Psoas muscle (tissue), 8 donors: ENCODE results near the gene RINL. TPM values are rescaled to one million over a fixed set of nuclear protein-coding genes. Genes with fewer than 3 reads are reported as not detected.
A peak's percentile ranks its signal among the peaks of the same experiment; 100 is the strongest.
"Not testable (repeated sequence)": the region's sequence is repeated elsewhere in the genome, so short reads cannot be mapped to it uniquely, and the experiment has no call there.

Experiments used
- ATAC-seq, 4 donors: fragments of 200-7000 bp; cut with Tn5 transposase; one replicate each; pipeline ENCODE4 v1.9.1; 2020; ENCODE audit warnings: moderate library complexity in 3 of 4, mild to moderate bottlenecking in 2 of 4
- DNase-seq, 2 donors: peaks; one replicate each; pipeline ENCODE4 v3.0.0-alpha.2; 2020
- H3K27ac ChIP-seq: fragments of 200-600 bp; one replicate; pipeline ENCODE4 v1.8.0; 2022
- H3K27me3 ChIP-seq, 3 donors: fragments of 200-600 bp in 1 of 3; one replicate each; pipeline versions ENCODE4 v1.6.1 to v1.8.0; 2013 to 2022; ENCODE audit warnings: low read length in 2 of 3, mild to moderate bottlenecking in 2 of 3, moderate library complexity in 1 of 3; ENCODE audit not compliant: insufficient read depth in 3 of 3
- H3K36me3 ChIP-seq, 2 donors: fragments of 200-600 bp in 1 of 2; one replicate each; pipeline versions ENCODE4 v1.6.1 to v1.8.0; 2013 to 2022; ENCODE audit warnings: low read depth in 1 of 2, mild to moderate bottlenecking in 1 of 2, moderate library complexity in 1 of 2; ENCODE audit not compliant: insufficient read depth in 1 of 2
- H3K4me1 ChIP-seq: fragments of 200-600 bp; one replicate; pipeline ENCODE4 v1.8.0; 2022
- H3K4me3 ChIP-seq: fragments of 200-600 bp; one replicate; pipeline ENCODE4 v1.8.0; 2022; ENCODE audit warnings: mild to moderate bottlenecking
- H3K9me3 ChIP-seq: fragments of 200-600 bp; one replicate; pipeline ENCODE4 v1.8.0; 2022
- WGBS, 3 donors: extraction: QIAGEN DNeasy Blood & Tissue Kit; methylation state at CpG; one replicate each; pipeline versions ENCODE4 v1.1.6 to v1.1.7; 2013; 5-methylcytosine and 5-hydroxymethylcytosine counted together
- intact Hi-C, 2 donors: fragments of 100-400 bp; cut with DNase I; formaldehyde crosslinking; loops; one replicate each; pipeline versions ENCODE4 v1.11.0 to v1.14.2; 2022
- polyA plus RNA-seq, 3 donors: library from polyadenylated mRNA; stranded (reverse); fragments of 200-250 nt; gene quantifications; one replicate each; pipeline ENCODE4 v1.2.3, GENCODE V29; 2013
- total RNA-seq, 4 donors: library from RNA; stranded (reverse); fragmentation: NEBNext Ultra II Directional in 2 of 4; extraction: Animal tissue kit (Norgen Biotek cat#: 25700) in 2 of 4; gene quantifications; one replicate each; pipeline versions ENCODE4 v1.2.1 to v1.2.4, GENCODE V29; 2021 to 2023
- TF ChIP-seq, protein P1 (sequence below): fragments of 200-600 bp; IDR thresholded peaks from one replicate; pipeline ENCODE4 v1.8.0; 2022; ENCODE audit warnings: antibody characterized with exemption
- donor health status: healthy with polysubstance abuse.
- donor health status: DM: no; HTN: no; CAD: no; lungs with moderate emphysema.
- donor health status: Bipolar disorder and iron deficiency.
- donor health status: healthy.
- donor health status: DM: yes; HTN: yes; CAD: no.
- donor health status: DM: no; HTN: no; CAD: no.
- donor health status: DM: no; HTN: no; CAD: no.
- donor health status: DM: yes; HTN: yes; CAD: no.

Gene RINL
- total and polyA plus RNA-seq, 7 donors, result 1.5 to 4.8 (median 2.2) TPM

DNA sequence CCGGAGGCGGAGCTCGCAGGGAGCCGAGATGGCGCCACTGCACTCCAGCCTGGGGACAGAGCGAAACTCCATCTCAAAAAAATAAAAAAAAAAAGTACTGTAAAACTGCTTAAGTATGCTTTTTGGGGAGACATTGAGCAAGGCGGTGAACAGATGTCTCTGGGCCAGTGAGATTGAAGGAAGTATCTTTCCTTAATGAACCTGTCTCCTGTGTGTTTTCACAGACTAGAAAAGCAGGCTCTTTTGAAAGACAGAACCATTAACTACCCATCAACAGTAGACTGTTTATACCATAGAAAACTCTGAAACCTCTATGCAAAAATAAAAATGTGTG lies 45.0 kb downstream of the RINL start:
- DNase-seq (no peak), ATAC-seq (no peak)
- TF ChIP-seq, protein P1, sequence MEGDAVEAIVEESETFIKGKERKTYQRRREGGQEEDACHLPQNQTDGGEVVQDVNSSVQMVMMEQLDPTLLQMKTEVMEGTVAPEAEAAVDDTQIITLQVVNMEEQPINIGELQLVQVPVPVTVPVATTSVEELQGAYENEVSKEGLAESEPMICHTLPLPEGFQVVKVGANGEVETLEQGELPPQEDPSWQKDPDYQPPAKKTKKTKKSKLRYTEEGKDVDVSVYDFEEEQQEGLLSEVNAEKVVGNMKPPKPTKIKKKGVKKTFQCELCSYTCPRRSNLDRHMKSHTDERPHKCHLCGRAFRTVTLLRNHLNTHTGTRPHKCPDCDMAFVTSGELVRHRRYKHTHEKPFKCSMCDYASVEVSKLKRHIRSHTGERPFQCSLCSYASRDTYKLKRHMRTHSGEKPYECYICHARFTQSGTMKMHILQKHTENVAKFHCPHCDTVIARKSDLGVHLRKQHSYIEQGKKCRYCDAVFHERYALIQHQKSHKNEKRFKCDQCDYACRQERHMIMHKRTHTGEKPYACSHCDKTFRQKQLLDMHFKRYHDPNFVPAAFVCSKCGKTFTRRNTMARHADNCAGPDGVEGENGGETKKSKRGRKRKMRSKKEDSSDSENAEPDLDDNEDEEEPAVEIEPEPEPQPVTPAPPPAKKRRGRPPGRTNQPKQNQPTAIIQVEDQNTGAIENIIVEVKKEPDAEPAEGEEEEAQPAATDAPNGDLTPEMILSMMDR, result no peak
- H3K4me3 ChIP-seq, result no peak overlapping the region
- H3K36me3 ChIP-seq, result peaks cover 0 to 53% of the 10 kb centered on the region in 2 donors
- no peaks in the 10 kb centered on the region for H3K27me3 ChIP-seq
- H3K27ac ChIP-seq, result peak overlapping the region; percentile 99
- H3K9me3 ChIP-seq, result no peaks in the 10 kb centered on the region
- WGBS, 3 donors, result 94 to 98% (median 95%) methylated on average over 7 of the region's 7 CpGs
- intact Hi-C loops, result loop anchor here (5.0 to 10.0 kb wide), 2 partner anchors 186 to 188 kb away; partner anchors contain the start of gene ACTN4 (in 2 of the 2)
- H3K4me1 ChIP-seq, result peaks cover 56% of the 10 kb centered on the region

DNA sequence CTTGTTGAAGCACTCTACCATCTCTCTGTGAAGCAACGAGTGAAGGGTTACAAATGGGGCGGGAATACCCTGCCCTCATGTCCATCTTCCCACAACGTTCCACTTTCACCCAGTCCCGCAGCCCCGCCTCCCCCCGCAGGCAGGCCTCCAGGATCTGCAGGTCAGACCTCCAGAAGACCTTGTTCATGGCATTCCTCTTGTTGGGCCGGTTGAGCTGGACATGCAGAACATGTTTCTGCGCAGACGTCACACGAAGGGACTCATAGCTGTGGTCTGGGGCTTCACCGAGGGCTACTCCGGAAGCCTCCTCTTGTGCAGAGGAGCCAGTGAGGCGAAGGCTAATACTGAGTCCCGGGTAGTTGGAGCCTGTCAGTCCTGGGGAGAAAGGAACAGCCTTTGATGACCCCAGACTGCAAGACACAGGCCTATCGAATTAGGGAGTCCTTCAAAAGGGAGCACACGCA lies 46.9 kb downstream of the RINL start:
- Histone ChIP-seq H3K4me3 (peak overlapping the region; percentile 85), H3K27me3 (no peaks in the 10 kb centered on the region), H3K36me3 (peaks cover 0 to 46% of the 10 kb centered on the region in 2 donors), H3K4me1 (peaks cover 48% of the 10 kb centered on the region), H3K9me3 (no peaks in the 10 kb centered on the region), H3K27ac (peak overlapping the region; percentile 99)
- TF ChIP-seq, protein P1, result no peak
- ATAC-seq (peak; percentile 48 to 62 (median 60)), DNase-seq (peak; percentile 81 to 87)
- WGBS, 3 donors, result 2 to 4% (median 2%) methylated on average over 16 of the region's 16 CpGs
- intact Hi-C loops, result loop anchor here (5.0 to 10.0 kb wide), 2 partner anchors 184 to 186 kb away; partner anchors contain the start of gene ACTN4 (in 2 of the 2)

DNA sequence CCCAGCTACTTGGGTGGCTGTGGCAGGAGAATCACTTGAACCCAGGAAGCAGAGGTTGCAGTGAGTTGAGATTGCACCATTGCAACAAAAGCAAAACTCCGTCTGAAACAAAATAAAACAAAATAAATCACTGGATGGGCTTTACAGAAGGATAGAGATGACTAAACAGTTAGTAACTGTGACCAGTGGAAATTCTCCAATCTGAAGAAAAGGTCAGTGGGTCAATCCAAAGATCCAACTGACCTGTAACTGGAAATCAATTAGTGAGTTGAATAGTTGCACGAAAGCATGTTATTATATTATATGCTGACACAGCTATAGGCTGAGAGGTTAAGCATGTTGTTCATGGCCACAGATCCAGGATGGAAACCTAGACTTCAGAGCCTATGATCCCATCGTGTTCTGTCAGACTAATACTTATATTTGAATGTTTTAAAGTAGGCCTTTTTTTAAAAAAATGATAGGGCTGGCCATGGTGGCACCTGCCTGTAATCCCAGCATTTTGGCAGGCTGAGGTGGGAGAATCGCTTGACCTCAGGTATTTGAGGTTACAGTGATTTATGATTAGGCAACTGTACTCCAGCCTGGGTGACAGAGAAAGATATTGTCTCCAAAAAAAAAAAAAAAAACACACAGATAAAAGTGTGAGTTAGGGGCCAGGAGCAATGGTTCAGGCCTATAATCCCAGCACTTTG lies 47.9 kb downstream of the RINL start:
- Histone ChIP-seq H3K27ac (peak overlapping the region; percentile 99), H3K4me1 (peaks cover 46% of the 10 kb centered on the region)
- WGBS, 3 donors, result 34 to 49% (median 35%) methylated on average over 4 of the region's 4 CpGs

GRCh38 chr19:38829203-38829602 lies 48.9 kb downstream of the RINL start:
- H3K9me3 ChIP-seq, intact Hi-C loops, ATAC-seq, H3K4me3 ChIP-seq, DNase-seq, H3K27me3 ChIP-seq: not testable (repeated sequence)
- Histone ChIP-seq H3K36me3 (peaks cover 0 to 50% of the 10 kb centered on the region in 2 donors), H3K27ac (peak overlapping the region; percentile 18), H3K4me1 (peaks cover 39% of the 10 kb centered on the region)
- WGBS, 3 donors, result 92 to 96% (median 93%) methylated on average over 7 of the region's 7 CpGs

More for the DNA sequence above, 47.9 kb downstream of the RINL start:
- Histone ChIP-seq H3K4me3 (peak overlapping the region; percentile 85), H3K27me3 (no peaks in the 10 kb centered on the region), H3K9me3 (no peaks in the 10 kb centered on the region), H3K36me3 (peaks cover 0 to 46% of the 10 kb centered on the region in 2 donors)
- intact Hi-C loops, result loop anchor here (5.0 to 10.0 kb wide), 2 partner anchors 183 to 185 kb away; partner anchors contain the start of gene ACTN4 (in 2 of the 2)
- DNase-seq (no peak), ATAC-seq (no peak)
- TF ChIP-seq, protein P1, result no peak

DNA sequence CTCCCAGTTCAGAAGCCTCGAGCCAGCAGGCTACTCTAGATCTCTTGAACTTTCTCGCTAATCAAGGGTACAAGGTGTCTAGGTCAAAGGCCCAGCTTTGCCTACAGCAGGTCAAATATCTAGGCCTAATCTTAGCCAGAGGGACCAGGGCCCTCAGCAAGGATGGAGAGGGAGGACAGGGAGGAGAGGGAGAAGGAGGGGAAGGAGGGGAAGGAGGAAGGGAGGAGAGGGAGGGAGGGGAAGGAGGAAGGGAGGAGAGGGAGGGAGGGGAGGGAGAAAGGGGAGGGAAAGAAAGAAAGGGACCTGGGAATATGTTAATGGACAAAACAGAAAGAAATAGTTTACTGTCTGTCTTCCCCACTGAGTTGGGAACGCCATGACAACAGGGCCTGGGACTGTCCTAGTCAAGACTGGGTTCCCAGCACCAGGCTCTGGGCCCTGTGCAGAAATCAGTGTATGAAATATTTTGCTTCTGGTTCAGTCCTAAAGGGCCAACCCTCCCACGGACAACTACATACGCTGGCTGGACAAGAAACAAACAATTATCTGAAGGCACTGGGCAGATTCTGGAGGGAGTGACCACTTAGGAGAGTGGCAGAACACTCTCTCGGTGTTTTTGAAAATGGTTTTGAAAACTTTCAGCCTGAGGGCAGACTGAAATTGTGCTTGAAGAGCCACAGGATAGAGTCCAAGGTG lies 51.1 kb downstream of the RINL start:
- H3K9me3 ChIP-seq, result no peaks in the 10 kb centered on the region
- no peak overlapping the region for H3K4me3 ChIP-seq
- peaks cover 32% of the 10 kb centered on the region for H3K4me1 ChIP-seq
- H3K27ac ChIP-seq, result peak overlapping the region; percentile 55
- no peak for DNase-seq
- intact Hi-C loops, result no loop called here
- TF ChIP-seq, protein P1, result no peak
- ATAC-seq, result no peak
- H3K27me3 ChIP-seq, result no peaks in the 10 kb centered on the region
- WGBS, 3 donors, result 44 to 55% (median 54%) methylated on average over 6 of the region's 6 CpGs
- peaks cover 4 to 66% of the 10 kb centered on the region in 2 donors for H3K36me3 ChIP-seq

DNA sequence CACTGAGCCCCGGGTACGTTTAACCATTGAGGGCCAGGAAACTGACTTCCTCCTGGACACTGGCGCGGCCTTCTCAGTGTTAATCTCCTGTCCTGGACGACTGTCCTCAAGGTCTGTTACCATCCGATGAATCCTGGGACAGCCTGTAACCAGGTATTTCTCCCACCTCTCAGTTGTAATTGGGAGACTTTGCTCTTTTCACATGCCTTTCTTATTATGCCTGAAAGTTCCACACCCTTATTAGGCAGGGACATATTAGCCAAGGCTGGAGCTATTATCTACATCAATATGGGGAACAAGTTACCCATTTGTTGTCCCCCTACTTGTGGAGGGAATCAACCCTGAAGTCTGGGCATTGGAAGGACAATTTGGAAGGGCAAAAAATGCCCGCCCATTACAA lies 52.1 kb downstream of the RINL start:
- peaks cover 4 to 70% of the 10 kb centered on the region in 2 donors for H3K36me3 ChIP-seq
- DNase-seq, H3K9me3 ChIP-seq, H3K27me3 ChIP-seq, intact Hi-C loops, ATAC-seq: not testable (repeated sequence)
- peak overlapping the region; percentile 12 for H3K4me3 ChIP-seq
- peak overlapping the region; percentile 55 for H3K27ac ChIP-seq
- H3K4me1 ChIP-seq, result peaks cover 30% of the 10 kb centered on the region
- 56 to 62% (median 56%) methylated on average over 7 of the region's 7 CpGs for WGBS, 3 donors

DNA sequence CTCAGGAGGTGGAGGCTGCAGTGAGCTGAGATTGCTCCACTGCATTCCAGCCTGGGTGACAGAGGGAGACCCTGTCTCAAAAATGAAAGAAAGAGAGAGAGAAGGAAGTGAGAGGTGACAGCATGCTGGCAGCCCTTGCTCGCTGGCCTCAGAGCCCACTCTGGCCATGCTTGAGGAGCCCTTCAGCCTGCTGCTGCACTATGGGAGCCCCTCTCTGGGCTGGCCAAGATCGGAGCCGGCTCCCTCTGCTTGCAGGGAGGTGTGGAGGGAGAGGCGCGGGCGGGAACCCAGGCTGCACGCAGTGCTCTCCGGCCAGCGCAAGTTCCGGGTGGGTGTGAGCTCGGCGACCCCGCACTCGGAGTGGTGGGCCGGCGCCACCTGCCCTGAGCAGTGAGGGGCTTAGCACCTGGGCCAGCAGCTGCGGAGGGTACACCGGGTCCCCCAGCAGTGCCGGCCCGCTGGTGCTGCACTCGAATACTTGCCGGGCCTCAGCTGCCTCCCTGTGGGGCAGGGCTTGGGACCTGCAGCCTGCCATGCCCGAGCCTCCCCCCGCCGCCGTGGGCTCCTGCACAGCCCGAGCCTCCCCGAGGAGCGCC lies 56.7 kb downstream of the RINL start:
- peaks cover 4 to 55% of the 10 kb centered on the region in 2 donors for H3K36me3 ChIP-seq
- H3K27ac ChIP-seq, result peak overlapping the region; percentile 60
- DNase-seq, H3K4me3 ChIP-seq, intact Hi-C loops, H3K9me3 ChIP-seq, H3K27me3 ChIP-seq: not testable (repeated sequence)
- H3K4me1 ChIP-seq, result peaks cover 25% of the 10 kb centered on the region
- 95 to 97% (median 96%) methylated on average over 27 to 29 of the region's 29 CpGs for WGBS, 3 donors
- ATAC-seq, result peak in 1 of 4 donors; percentile 17
